ENCODE measurements around the gene SEMA4A. TPM values are rescaled to one million over a fixed set of nuclear protein-coding genes. Genes with fewer than 3 reads are reported as not detected.

SEMA4A gene
- total and polyA plus RNA-seq, 9 of the 15 experiments (the other 6 are each of a cell fraction or from before 2014, with no cell fraction given), result 0.04 to 1.7 (median 0.45) TPM

DNA sequence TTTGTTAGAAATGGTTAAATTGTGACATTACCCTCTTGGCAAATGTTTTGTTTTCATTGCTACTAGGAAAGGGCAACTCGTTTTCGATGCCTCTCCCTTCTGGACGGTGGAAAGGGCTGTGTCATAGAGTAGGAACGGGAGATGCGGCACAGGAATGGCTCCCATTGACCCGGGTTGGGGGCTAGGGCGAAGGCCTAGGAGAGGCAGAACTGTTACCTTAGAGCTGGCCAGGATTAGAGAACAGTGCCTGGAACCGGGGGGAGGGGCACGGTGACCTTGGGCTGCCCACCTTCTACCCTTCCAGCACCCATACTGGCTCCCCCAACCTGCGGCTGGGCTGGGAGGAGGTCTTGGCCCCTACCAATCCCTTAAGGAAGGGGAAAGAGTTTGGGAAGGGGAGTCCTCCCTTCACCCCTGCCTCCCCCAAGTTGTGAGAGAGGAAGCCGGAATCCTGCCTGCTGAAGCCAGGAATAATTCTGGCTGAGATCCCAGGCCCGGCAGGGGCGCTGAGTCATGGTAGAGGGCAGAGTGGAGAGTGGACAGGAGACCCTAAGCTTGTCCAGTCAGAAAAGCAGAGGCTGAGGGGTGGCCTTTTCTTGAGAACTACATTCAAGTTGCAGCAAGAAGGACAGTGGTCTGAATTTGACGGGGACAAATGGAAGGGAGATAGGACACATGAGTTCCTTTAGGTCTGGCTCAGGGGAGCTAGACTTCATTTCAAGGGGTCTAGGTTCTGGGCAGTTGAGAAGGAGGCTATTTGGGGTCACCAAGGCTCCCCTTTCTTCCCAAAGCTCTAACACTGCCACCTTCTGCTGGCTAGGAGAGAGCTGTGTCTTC lies 30.6 kb upstream of the SEMA4A start (continued):
- TF ChIP-seq, protein P1, sequence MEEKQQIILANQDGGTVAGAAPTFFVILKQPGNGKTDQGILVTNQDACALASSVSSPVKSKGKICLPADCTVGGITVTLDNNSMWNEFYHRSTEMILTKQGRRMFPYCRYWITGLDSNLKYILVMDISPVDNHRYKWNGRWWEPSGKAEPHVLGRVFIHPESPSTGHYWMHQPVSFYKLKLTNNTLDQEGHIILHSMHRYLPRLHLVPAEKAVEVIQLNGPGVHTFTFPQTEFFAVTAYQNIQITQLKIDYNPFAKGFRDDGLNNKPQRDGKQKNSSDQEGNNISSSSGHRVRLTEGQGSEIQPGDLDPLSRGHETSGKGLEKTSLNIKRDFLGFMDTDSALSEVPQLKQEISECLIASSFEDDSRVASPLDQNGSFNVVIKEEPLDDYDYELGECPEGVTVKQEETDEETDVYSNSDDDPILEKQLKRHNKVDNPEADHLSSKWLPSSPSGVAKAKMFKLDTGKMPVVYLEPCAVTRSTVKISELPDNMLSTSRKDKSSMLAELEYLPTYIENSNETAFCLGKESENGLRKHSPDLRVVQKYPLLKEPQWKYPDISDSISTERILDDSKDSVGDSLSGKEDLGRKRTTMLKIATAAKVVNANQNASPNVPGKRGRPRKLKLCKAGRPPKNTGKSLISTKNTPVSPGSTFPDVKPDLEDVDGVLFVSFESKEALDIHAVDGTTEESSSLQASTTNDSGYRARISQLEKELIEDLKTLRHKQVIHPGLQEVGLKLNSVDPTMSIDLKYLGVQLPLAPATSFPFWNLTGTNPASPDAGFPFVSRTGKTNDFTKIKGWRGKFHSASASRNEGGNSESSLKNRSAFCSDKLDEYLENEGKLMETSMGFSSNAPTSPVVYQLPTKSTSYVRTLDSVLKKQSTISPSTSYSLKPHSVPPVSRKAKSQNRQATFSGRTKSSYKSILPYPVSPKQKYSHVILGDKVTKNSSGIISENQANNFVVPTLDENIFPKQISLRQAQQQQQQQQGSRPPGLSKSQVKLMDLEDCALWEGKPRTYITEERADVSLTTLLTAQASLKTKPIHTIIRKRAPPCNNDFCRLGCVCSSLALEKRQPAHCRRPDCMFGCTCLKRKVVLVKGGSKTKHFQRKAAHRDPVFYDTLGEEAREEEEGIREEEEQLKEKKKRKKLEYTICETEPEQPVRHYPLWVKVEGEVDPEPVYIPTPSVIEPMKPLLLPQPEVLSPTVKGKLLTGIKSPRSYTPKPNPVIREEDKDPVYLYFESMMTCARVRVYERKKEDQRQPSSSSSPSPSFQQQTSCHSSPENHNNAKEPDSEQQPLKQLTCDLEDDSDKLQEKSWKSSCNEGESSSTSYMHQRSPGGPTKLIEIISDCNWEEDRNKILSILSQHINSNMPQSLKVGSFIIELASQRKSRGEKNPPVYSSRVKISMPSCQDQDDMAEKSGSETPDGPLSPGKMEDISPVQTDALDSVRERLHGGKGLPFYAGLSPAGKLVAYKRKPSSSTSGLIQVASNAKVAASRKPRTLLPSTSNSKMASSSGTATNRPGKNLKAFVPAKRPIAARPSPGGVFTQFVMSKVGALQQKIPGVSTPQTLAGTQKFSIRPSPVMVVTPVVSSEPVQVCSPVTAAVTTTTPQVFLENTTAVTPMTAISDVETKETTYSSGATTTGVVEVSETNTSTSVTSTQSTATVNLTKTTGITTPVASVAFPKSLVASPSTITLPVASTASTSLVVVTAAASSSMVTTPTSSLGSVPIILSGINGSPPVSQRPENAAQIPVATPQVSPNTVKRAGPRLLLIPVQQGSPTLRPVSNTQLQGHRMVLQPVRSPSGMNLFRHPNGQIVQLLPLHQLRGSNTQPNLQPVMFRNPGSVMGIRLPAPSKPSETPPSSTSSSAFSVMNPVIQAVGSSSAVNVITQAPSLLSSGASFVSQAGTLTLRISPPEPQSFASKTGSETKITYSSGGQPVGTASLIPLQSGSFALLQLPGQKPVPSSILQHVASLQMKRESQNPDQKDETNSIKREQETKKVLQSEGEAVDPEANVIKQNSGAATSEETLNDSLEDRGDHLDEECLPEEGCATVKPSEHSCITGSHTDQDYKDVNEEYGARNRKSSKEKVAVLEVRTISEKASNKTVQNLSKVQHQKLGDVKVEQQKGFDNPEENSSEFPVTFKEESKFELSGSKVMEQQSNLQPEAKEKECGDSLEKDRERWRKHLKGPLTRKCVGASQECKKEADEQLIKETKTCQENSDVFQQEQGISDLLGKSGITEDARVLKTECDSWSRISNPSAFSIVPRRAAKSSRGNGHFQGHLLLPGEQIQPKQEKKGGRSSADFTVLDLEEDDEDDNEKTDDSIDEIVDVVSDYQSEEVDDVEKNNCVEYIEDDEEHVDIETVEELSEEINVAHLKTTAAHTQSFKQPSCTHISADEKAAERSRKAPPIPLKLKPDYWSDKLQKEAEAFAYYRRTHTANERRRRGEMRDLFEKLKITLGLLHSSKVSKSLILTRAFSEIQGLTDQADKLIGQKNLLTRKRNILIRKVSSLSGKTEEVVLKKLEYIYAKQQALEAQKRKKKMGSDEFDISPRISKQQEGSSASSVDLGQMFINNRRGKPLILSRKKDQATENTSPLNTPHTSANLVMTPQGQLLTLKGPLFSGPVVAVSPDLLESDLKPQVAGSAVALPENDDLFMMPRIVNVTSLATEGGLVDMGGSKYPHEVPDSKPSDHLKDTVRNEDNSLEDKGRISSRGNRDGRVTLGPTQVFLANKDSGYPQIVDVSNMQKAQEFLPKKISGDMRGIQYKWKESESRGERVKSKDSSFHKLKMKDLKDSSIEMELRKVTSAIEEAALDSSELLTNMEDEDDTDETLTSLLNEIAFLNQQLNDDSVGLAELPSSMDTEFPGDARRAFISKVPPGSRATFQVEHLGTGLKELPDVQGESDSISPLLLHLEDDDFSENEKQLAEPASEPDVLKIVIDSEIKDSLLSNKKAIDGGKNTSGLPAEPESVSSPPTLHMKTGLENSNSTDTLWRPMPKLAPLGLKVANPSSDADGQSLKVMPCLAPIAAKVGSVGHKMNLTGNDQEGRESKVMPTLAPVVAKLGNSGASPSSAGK (IDR thresholded peaks at IDR 0.05), result no peak
- TF ChIP-seq THRB (CRISPR knock-in tag; conservative IDR thresholded peaks at IDR 0.05), result no peak
- TF ChIP-seq CXXC5 (CRISPR knock-in tag; IDR thresholded peaks at IDR 0.05), result peak; percentile 14
- TF ChIP-seq SIN3B (IDR thresholded peaks at IDR 0.05; ENCODE audit: low read depth), result no peak
- TF ChIP-seq HINFP (tag; conservative IDR thresholded peaks at IDR 0.05; ENCODE audit: low read depth), result no peak
- TF ChIP-seq ZNF212 (CRISPR knock-in tag; IDR thresholded peaks at IDR 0.05), result no peak
- no peak; the same call in 1 of the 2 replicates for TF ChIP-seq ZNF263 (CRISPR knock-in tag; IDR thresholded peaks at IDR 0.05; ENCODE audit: borderline replicate concordance)
- peak; percentile 89 for TF ChIP-seq ZNF316 (IDR thresholded peaks at IDR 0.05)
- peak; percentile 69 for TF ChIP-seq SMARCA4 (IDR thresholded peaks at IDR 0.05)
- no peak for TF ChIP-seq TBP (optimal IDR thresholded peaks at IDR 0.05; ENCODE audit: low read depth, low read length)
- TF ChIP-seq, protein P2, sequence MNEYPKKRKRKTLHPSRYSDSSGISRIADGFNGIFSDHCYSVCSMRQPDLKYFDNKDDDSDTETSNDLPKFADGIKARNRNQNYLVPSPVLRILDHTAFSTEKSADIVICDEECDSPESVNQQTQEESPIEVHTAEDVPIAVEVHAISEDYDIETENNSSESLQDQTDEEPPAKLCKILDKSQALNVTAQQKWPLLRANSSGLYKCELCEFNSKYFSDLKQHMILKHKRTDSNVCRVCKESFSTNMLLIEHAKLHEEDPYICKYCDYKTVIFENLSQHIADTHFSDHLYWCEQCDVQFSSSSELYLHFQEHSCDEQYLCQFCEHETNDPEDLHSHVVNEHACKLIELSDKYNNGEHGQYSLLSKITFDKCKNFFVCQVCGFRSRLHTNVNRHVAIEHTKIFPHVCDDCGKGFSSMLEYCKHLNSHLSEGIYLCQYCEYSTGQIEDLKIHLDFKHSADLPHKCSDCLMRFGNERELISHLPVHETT (CRISPR knock-in tag; conservative IDR thresholded peaks at IDR 0.05 in 1 of 2, IDR thresholded peaks at IDR 0.05 in 1 of 2), result no peak
